Spleen (tissue), 7 donors: ENCODE measurements around the gene CSNK1D.

Experiments used
- POLR2AphosphoS5 ChIP-seq, 3 donors: sonication (generic); formaldehyde crosslinking; IDR thresholded peaks; one replicate each; pipeline ENCODE4 v1.5.1; 2017; ENCODE audit warnings: antibody characterized with exemption in 3 of 3
- TF ChIP-seq, protein P1 (sequence below), 11 experiments: fragments of 200-600 bp in 7 of 11; fragments of 450-650 bp in 4 of 11; sonication (generic) in 4 of 11; IDR thresholded peaks in 8 of 11; conservative IDR thresholded peaks in 3 of 11; 1 replicate in 7 of 11; 2 replicates in 4 of 11; pipeline versions ENCODE4 v1.4.0 to v1.8.0; 2016 to 2021; ENCODE audit warnings: antibody characterized with exemption in 11 of 11, inconsistent platforms in 4 of 11, mild to moderate bottlenecking in 1 of 11
- donor health status: DM: no; HTN: no; CAD: no; lungs with moderate emphysema.
- donor health status: DM: no; HTN: no; CAD: no.
- donor health status: DM: no; HTN: no; CAD: no.

DNA sequence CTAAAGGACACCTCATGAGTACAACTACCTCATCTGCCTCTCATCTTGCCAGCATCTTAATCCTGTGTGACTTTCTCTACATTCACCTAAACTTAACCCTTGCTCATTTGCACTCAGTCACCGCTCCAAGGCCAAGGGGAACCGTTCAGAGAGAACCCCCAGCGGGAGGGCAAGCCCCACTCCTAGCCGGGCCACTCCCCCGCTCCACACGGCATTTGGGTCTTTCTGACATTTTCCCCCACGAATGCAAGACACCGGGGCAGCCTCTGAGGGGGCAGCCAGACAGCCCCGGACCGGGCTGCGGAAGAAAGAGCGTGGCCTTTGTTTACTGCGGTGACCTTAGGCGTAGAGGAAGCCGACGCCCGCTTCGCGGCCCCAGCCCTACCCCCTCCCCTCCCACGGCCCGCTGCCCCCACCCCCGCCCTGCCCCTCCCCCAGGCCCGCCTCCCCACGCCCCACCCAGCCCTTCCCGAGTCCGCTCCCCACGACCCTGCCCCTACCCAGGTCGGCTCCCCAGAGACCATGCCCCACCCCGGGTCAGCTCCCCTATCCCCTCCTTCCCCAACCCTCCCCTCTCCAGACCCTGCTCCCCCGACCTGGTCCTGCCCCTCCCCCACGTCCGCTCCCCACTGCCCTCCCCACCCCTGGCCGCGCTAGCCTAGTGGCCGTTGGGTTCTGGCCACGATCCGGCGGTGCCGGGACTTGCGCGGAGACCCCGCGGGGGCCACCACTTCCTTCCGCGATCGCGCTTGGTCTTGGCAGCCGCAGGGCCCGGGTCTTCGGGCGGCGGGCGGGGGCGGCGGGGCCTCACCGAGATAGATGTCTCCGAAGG is 789 bp downstream of the CSNK1D start:
- TF ChIP-seq, protein P1, sequence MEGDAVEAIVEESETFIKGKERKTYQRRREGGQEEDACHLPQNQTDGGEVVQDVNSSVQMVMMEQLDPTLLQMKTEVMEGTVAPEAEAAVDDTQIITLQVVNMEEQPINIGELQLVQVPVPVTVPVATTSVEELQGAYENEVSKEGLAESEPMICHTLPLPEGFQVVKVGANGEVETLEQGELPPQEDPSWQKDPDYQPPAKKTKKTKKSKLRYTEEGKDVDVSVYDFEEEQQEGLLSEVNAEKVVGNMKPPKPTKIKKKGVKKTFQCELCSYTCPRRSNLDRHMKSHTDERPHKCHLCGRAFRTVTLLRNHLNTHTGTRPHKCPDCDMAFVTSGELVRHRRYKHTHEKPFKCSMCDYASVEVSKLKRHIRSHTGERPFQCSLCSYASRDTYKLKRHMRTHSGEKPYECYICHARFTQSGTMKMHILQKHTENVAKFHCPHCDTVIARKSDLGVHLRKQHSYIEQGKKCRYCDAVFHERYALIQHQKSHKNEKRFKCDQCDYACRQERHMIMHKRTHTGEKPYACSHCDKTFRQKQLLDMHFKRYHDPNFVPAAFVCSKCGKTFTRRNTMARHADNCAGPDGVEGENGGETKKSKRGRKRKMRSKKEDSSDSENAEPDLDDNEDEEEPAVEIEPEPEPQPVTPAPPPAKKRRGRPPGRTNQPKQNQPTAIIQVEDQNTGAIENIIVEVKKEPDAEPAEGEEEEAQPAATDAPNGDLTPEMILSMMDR (IDR thresholded peaks at IDR 0.05 in 8 of 11, conservative IDR thresholded peaks at IDR 0.05 in 3 of 11), result no peak
- peak in 1 of 3 donors; percentile 32 for TF ChIP-seq POLR2AphosphoS5 (IDR thresholded peaks at IDR 0.05)
